GM18867 (cell line): ENCODE results near the gene PCGF5.
"Not testable (repeated sequence)": the region's sequence is repeated elsewhere in the genome, so short reads cannot be mapped to it uniquely, and the experiment has no call there.

ENCODE experiments used
- ATAC-seq: cut with Tn5 transposase; IDR thresholded peaks from one replicate; pipeline ENCODE4 v1.9.1; 2021; ENCODE audit warnings: mild to moderate bottlenecking, moderate library complexity; ENCODE audit not compliant: unreplicated experiment

PCGF5 gene

GRCh38 chr10:91319336-91319735 lies 98.9 kb downstream of the PCGF5 start:
- no peak for ATAC-seq

- not testable (repeated sequence) for ATAC-seq
These were observed 102.9 kb downstream of the PCGF5 start for GRCh38 chr10:91323293-91323905.

- ATAC-seq, result no peak
These were observed 108.0 kb downstream of the PCGF5 start for GRCh38 chr10:91328320-91328984.
